GM04504 (cell line): ENCODE results near the gene ZFAND4.
"Not testable (repeated sequence)": the region's sequence is repeated elsewhere in the genome, so short reads cannot be mapped to it uniquely, and the experiment has no call there.

Experiments
- DNase-seq: peaks from one replicate; pipeline ENCODE4 v3.0.0-alpha.2; 2012; ENCODE audit warnings: low read depth

Gene ZFAND4

GRCh38 chr10:45672181-45673073, at the start of gene ZFAND4:
Gene ZFAND4, minus strand, starts transcription at chr10:45672772. Its CDS starts 9,047 bp downstream, at chr10:45663725.
- DNase-seq, result peak; percentile 91

- DNase-seq, result not testable (repeated sequence)
These were observed 48.9 kb upstream of the ZFAND4 start for GRCh38 chr10:45721503-45721902.

GRCh38 chr10:45717642-45718041, 45.1 kb upstream of the ZFAND4 start:
- not testable (repeated sequence) for DNase-seq

GRCh38 chr10:45717053-45717452, 44.5 kb upstream of the ZFAND4 start:
- DNase-seq, result not testable (repeated sequence)

- not testable (repeated sequence) for DNase-seq
These were observed 38.7 kb upstream of the ZFAND4 start for GRCh38 chr10:45711223-45711622.

- DNase-seq, result peak; percentile 0
These were observed 37.7 kb upstream of the ZFAND4 start for GRCh38 chr10:45710200-45710796.

GRCh38 chr10:45678467-45678866, 5.9 kb upstream of the ZFAND4 start:
- not testable (repeated sequence) for DNase-seq

GRCh38 chr10:45675388-45675787, 2.8 kb upstream of the ZFAND4 start:
- no peak for DNase-seq

GRCh38 chr10:45673074-45673648, 589 bp upstream of the ZFAND4 start:
- DNase-seq, result peak; percentile 0

GRCh38 chr10:45671300-45671699, 1.3 kb downstream of the ZFAND4 start:
- DNase-seq, result not testable (repeated sequence)

GRCh38 chr10:45669897-45670296, 2.7 kb downstream of the ZFAND4 start:
- not testable (repeated sequence) for DNase-seq

- DNase-seq, result no peak
These were observed 11.6 kb downstream of the ZFAND4 start for GRCh38 chr10:45660876-45661411.

GRCh38 chr10:45657033-45657926, 15.3 kb downstream of the ZFAND4 start:
- no peak for DNase-seq

- DNase-seq, result no peak
These were observed 17.4 kb downstream of the ZFAND4 start for GRCh38 chr10:45655219-45655618.

GRCh38 chr10:45654753-45655141, 17.8 kb downstream of the ZFAND4 start:
- DNase-seq, result not testable (repeated sequence)

- DNase-seq, result no peak
These were observed 19.1 kb downstream of the ZFAND4 start for GRCh38 chr10:45653454-45653853.

- no peak for DNase-seq
These were observed 20.1 kb downstream of the ZFAND4 start for GRCh38 chr10:45652511-45652910.

- DNase-seq, result no peak
These were observed 23.3 kb downstream of the ZFAND4 start for GRCh38 chr10:45649296-45649695.

GRCh38 chr10:45647118-45647517, 25.5 kb downstream of the ZFAND4 start:
- no peak for DNase-seq

- DNase-seq, result no peak
These were observed 26.1 kb downstream of the ZFAND4 start for GRCh38 chr10:45646384-45647050.

GRCh38 chr10:45644527-45644926, 28.0 kb downstream of the ZFAND4 start:
- DNase-seq, result no peak
